ENCODE results near the gene KIAA1217. TPM values are rescaled to one million over a fixed set of nuclear protein-coding genes. Genes with fewer than 3 reads are reported as not detected.

The KIAA1217 gene
- total and polyA plus RNA-seq, 2 of the 8 experiments (the other 6 are each of a cell fraction or from before 2014, with no cell fraction given): 4.5 to 15.6 TPM

DNA sequence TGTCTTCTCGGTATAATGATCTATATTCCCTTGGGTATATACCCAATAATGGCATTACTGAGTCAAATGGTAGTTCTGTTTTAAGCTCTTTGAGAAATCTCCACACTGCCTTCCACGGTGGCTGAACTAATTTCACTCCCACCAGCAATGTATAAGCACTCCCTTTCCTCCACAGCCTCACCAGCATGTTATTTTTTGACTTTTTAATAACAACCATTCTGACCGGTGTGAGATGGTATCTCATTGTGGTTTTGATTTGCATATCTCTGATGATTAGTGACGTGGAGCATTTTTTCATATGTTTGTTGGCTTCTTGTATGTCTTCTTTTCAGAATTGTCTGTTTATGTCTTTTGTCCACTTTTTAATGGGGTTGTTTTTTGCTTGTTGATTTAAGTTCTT lies 33.6 kb downstream of the KIAA1217 start:
- H4K5ac ChIP-seq (ENCODE audit: insufficient read length, low read depth, low read length): no peak overlapping the region
- H2BK12ac ChIP-seq (ENCODE audit: low read depth, low read length): no peak overlapping the region
- H2BK120ac ChIP-seq (replicated peaks; ENCODE audit: low read depth, low read length): no peak overlapping the region
- no peaks in the 10 kb centered on the region for H3K36me3 ChIP-seq (ENCODE audit: control insufficient read depth in 2 of 4, insufficient read depth in 4 of 4, low read length in 3 of 4)
- 88% methylated on average over 4 of the region's 4 CpGs; no CpG with 5 or more reads in 1 of the 2 experiments for WGBS, 2 experiments (ENCODE audit: extremely low coverage in 1 of 2, insufficient coverage in 1 of 2, insufficient read length in 1 of 2, insufficient replicate concordance in 2 of 2, low coverage in 1 of 2, low lambda C conversion rate in 2 of 2, missing lambda C conversion rate in 1 of 2)
- DNase-seq (ENCODE audit: low read depth in 1 of 2, low spot score in 2 of 2): no peak
- TF ChIP-seq ASH2L (IDR thresholded peaks at IDR 0.05; ENCODE audit: low read length) (no peak), RXRA (IDR thresholded peaks at IDR 0.05; ENCODE audit: insufficient read depth, low read depth, low read length) (no peak), RFX5 (IDR thresholded peaks at IDR 0.05; ENCODE audit: borderline replicate concordance, low read depth, low read length) (no peak), TAF7 (optimal IDR thresholded peaks at IDR 0.05; ENCODE audit: borderline replicate concordance, low read depth, low read length) (no peak), CBX8 (IDR thresholded peaks at IDR 0.05; ENCODE audit: borderline replicate concordance, low read depth, low read length) (no peak), TCF12 (IDR thresholded peaks at IDR 0.05; ENCODE audit: low read depth, low read length) (no peak), HDAC2 (IDR thresholded peaks at IDR 0.05; ENCODE audit: borderline replicate concordance in 1 of 2, low read depth in 2 of 2, low read length in 2 of 2) (no peak), KDM5A (IDR thresholded peaks at IDR 0.05; ENCODE audit: low read length) (no peak)
- TF ChIP-seq, protein P1, sequence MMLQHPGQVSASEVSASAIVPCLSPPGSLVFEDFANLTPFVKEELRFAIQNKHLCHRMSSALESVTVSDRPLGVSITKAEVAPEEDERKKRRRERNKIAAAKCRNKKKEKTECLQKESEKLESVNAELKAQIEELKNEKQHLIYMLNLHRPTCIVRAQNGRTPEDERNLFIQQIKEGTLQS (IDR thresholded peaks at IDR 0.05; ENCODE audit: insufficient read depth, low read depth, low read length): no peak
- H2BK20ac ChIP-seq (ENCODE audit: low read length): no peak overlapping the region
- H2BK5ac ChIP-seq (ENCODE audit: low read depth, low read length): no peak overlapping the region
- H2AFZ ChIP-seq (ENCODE audit: low read length): no peak overlapping the region
- H4K91ac ChIP-seq (replicated peaks; ENCODE audit: insufficient read length, low read length): no peak overlapping the region
- no peak for FAIRE-seq
- H3K27ac ChIP-seq (ENCODE audit: low read depth, low read length): no peak overlapping the region
- H3K4me3 ChIP-seq (ENCODE audit: extremely low read depth in 1 of 4, insufficient read depth in 2 of 4, low read depth in 3 of 4, low read length in 4 of 4): no peak overlapping the region
- H3K79me1 ChIP-seq (ENCODE audit: low read depth, low read length): peaks cover 2% of the 10 kb centered on the region; the same call in 1 of the 2 replicates
- H3K4me2 ChIP-seq (ENCODE audit: insufficient read depth in 1 of 2, low read depth in 2 of 2, low read length in 2 of 2): no peak overlapping the region
- H2BK15ac ChIP-seq (ENCODE audit: low read length): no peak overlapping the region
- H3K9me3 ChIP-seq (ENCODE audit: insufficient read depth in 2 of 2, low read depth in 1 of 2, low read length in 1 of 2): no peaks in the 10 kb centered on the region
- no peak overlapping the region for H4K8ac ChIP-seq (ENCODE audit: extremely low read depth, insufficient read depth, low read length)
- no peaks in the 10 kb centered on the region for H4K20me1 ChIP-seq (replicated peaks in 1 of 2; ENCODE audit: control insufficient read depth in 1 of 2, insufficient read depth in 2 of 2, low read length in 2 of 2)
- H3K79me2 ChIP-seq (ENCODE audit: control insufficient read depth in 1 of 2, insufficient read depth in 2 of 2, low read length in 2 of 2): no peaks in the 10 kb centered on the region; a peak in 1 of 4 replicates
- ChIA-PET POLR2A (ENCODE audit: partially characterized antibody) (no interaction called here), CTCF (ENCODE audit: partially characterized antibody) (no interaction called here)
- H3K9ac ChIP-seq (replicated peaks in 1 of 4; ENCODE audit: extremely low read depth in 1 of 4, low read depth in 3 of 4, low read length in 3 of 4): no peak overlapping the region
- H3K23me2 ChIP-seq (ENCODE audit: low read depth, low read length): no peaks in the 10 kb centered on the region; the same call in 1 of the 2 replicates
- H3K27me3 ChIP-seq (replicated peaks in 1 of 4; ENCODE audit: control insufficient read depth in 3 of 4, extremely low read depth in 1 of 4, insufficient read depth in 3 of 4, low read length in 3 of 4): no peaks in the 10 kb centered on the region
- H3K23ac ChIP-seq (ENCODE audit: insufficient read length): no peak overlapping the region
- no peak overlapping the region for H3K56ac ChIP-seq (replicated peaks; ENCODE audit: insufficient read length, low read depth, low read length)
- no peak overlapping the region for H3K4ac ChIP-seq (replicated peaks; ENCODE audit: insufficient read length, low read depth, low read length)
- H3K14ac ChIP-seq (ENCODE audit: insufficient read length): no peak overlapping the region
- peaks cover 2 to 19% (median 10%) of the 10 kb centered on the region in 4 experiments; a peak in 6 of 7 replicates for H3K4me1 ChIP-seq (replicated peaks in 1 of 4; ENCODE audit: control insufficient read depth in 3 of 4, insufficient read depth in 4 of 4, low read length in 3 of 4)
- H3K18ac ChIP-seq (ENCODE audit: extremely low read depth, low read length): no peak overlapping the region
- no peak overlapping the region for H2AK5ac ChIP-seq (ENCODE audit: low read depth, low read length)

Measured in H1 (cell line).